ENCODE results near the gene LST1.

DNA sequence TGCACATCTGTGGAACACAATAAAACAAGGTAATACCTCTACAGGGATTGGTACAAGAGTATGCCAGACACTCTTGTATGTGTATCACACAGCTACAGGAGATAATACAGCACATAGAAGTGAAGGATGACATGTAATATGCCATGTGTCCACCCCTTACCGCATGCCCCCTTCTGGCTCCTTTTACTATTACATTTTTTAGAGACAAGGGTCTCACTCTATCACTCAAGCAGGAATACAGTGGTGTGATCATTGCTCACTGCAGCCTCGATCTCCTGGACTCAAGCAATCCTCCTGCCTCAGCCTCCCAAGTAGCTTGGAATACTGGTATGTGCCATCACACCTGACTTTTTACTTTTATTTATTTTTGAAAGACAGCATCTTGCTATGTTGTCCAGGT, 10.9 kb downstream of the LST1 start:
- TF ChIP-seq, protein P1, sequence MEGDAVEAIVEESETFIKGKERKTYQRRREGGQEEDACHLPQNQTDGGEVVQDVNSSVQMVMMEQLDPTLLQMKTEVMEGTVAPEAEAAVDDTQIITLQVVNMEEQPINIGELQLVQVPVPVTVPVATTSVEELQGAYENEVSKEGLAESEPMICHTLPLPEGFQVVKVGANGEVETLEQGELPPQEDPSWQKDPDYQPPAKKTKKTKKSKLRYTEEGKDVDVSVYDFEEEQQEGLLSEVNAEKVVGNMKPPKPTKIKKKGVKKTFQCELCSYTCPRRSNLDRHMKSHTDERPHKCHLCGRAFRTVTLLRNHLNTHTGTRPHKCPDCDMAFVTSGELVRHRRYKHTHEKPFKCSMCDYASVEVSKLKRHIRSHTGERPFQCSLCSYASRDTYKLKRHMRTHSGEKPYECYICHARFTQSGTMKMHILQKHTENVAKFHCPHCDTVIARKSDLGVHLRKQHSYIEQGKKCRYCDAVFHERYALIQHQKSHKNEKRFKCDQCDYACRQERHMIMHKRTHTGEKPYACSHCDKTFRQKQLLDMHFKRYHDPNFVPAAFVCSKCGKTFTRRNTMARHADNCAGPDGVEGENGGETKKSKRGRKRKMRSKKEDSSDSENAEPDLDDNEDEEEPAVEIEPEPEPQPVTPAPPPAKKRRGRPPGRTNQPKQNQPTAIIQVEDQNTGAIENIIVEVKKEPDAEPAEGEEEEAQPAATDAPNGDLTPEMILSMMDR (conservative IDR thresholded peaks at IDR 0.05; ENCODE audit: low read depth, low read length), result peak; percentile 61
- TF ChIP-seq EZH2phosphoT487 (IDR thresholded peaks at IDR 0.05; ENCODE audit: borderline replicate concordance, low read length), result no peak

All from PC-3 (cell line).